PC-3 (cell line): ENCODE results near the gene KIF6. TPM values are rescaled to one million over a fixed set of nuclear protein-coding genes. Genes with fewer than 3 reads are reported as not detected.

Experiments used
- ATAC-seq: fragments of 200-7000 bp; cut with Tn5 transposase; 2 replicates; pipeline ENCODE4 v1.9.1; 2020; ENCODE audit warnings: mild to moderate bottlenecking, moderate library complexity
- BruUV-seq: library from RNA; stranded (reverse); fragments of 400-500 nt; replicated peaks from 2 replicates; lab custom pipeline; 2021; lab: Mats Ljungman, UMichigan
- CTCF ChIA-PET: fragments of 300-600 bp; sonication (Branson Sonifier 250); formaldehyde crosslinking; loops from one replicate; lab custom pipeline; 2022; ENCODE audit warnings: antibody characterized with exemption; lab: Charles Lee
- POLR2A ChIA-PET: fragments of 300-600 bp; sonication (Branson Sonifier 250); formaldehyde crosslinking; loops from one replicate; lab custom pipeline; 2022; ENCODE audit warnings: antibody characterized with exemption; ENCODE audit not compliant: unreplicated experiment; lab: Charles Lee
- DNase-seq: peaks from one replicate; pipeline ENCODE4 v3.0.0-alpha.2; 2015
- H2AFZ ChIP-seq: fragments of 300-600 bp; sonication (generic); 2 replicates; pipeline ENCODE4 v1.6.0; 2016; ENCODE audit warnings: antibody characterized with exemption, low read length
- H3F3A ChIP-seq: fragments of 300-600 bp; sonication (generic); one replicate; pipeline ENCODE4 v1.6.0; 2017; ENCODE audit warnings: antibody characterized with exemption, low read length, control low read depth, mild to moderate bottlenecking; ENCODE audit not compliant: unreplicated experiment
- H3K27ac ChIP-seq: fragments of 300-600 bp; sonication (generic); 2 replicates; pipeline ENCODE4 v1.5.1; 2016; ENCODE audit warnings: mild to moderate bottlenecking, low read length
- H3K27me3 ChIP-seq: fragments of 300-600 bp; sonication (generic); 2 replicates; pipeline ENCODE4 v1.6.1; 2016; ENCODE audit warnings: low read length, mixed read lengths
- H3K36me3 ChIP-seq: fragments of 300-600 bp; sonication (generic); 2 replicates; pipeline ENCODE4 v1.6.1; 2016; ENCODE audit warnings: low read depth, mixed run types, low read length, mixed read lengths
- H3K4me1 ChIP-seq: fragments of 300-600 bp; sonication (generic); 2 replicates; pipeline ENCODE4 v1.5.1; 2016; ENCODE audit warnings: low read length; ENCODE audit not compliant: insufficient read depth
- H3K4me2 ChIP-seq: fragments of 300-600 bp; sonication (generic); 2 replicates; pipeline ENCODE4 v1.6.0; 2016; ENCODE audit warnings: low read length
- H3K4me3 ChIP-seq: fragments of 300-600 bp; sonication (generic); 2 replicates; pipeline ENCODE4 v1.5.1; 2016; ENCODE audit warnings: mild to moderate bottlenecking, low read length, mixed read lengths
- H3K79me2 ChIP-seq: fragments of 300-600 bp; sonication (generic); 2 replicates; pipeline ENCODE4 v1.6.1; 2017; ENCODE audit warnings: low read length, mixed read lengths
- H3K9ac ChIP-seq: fragments of 300-600 bp; sonication (generic); 2 replicates; pipeline ENCODE4 v1.6.0; 2016; ENCODE audit warnings: mild to moderate bottlenecking, low read length
- H3K9me2 ChIP-seq: fragments of 300-600 bp; sonication (generic); replicated peaks from 2 replicates; pipeline ENCODE4 v1.6.1; 2016; ENCODE audit warnings: mixed run types, low read length, mixed read lengths
- H3K9me3 ChIP-seq: fragments of 300-600 bp; sonication (generic); 2 replicates; pipeline ENCODE4 v1.6.1; 2016; ENCODE audit warnings: low read length, mixed read lengths
- H4K20me1 ChIP-seq: fragments of 300-600 bp; sonication (generic); 2 replicates; pipeline ENCODE4 v1.6.1; 2016; ENCODE audit warnings: low read length, mixed read lengths
- CTCF ChIP-seq: fragments of 300-600 bp; sonication (generic); conservative IDR thresholded peaks from 2 replicates; pipeline ENCODE4 v1.5.1; 2017; ENCODE audit warnings: antibody characterized with exemption, low read depth, mild to moderate bottlenecking, low read length
- EZH2 ChIP-seq: fragments of 300-600 bp; sonication (generic); IDR thresholded peaks from one replicate; pipeline ENCODE4 v1.6.1; 2017; ENCODE audit warnings: antibody characterized with exemption, mild to moderate bottlenecking, low read length; ENCODE audit not compliant: unreplicated experiment
- EZH2phosphoT487 ChIP-seq: fragments of 300-600 bp; sonication (generic); IDR thresholded peaks from 2 replicates; pipeline ENCODE4 v1.6.1; 2018; ENCODE audit warnings: mild to moderate bottlenecking, antibody characterized with exemption, low read length, borderline replicate concordance
- intact Hi-C: fragments of 100-400 bp; cut with micrococcal nuclease; formaldehyde crosslinking; loops from 2 replicates; pipeline ENCODE4 v1.9.0; 2023
- total RNA-seq: library from RNA; depleted of rRNA; stranded (reverse); fragments of >200 nt; gene quantifications from 2 replicates; pipeline ENCODE4 v1.2.3, GENCODE V29; 2014; rRNA removed

Gene KIF6
- total RNA-seq, 1 experiment from 2014 or later: 0.07 TPM

DNA sequence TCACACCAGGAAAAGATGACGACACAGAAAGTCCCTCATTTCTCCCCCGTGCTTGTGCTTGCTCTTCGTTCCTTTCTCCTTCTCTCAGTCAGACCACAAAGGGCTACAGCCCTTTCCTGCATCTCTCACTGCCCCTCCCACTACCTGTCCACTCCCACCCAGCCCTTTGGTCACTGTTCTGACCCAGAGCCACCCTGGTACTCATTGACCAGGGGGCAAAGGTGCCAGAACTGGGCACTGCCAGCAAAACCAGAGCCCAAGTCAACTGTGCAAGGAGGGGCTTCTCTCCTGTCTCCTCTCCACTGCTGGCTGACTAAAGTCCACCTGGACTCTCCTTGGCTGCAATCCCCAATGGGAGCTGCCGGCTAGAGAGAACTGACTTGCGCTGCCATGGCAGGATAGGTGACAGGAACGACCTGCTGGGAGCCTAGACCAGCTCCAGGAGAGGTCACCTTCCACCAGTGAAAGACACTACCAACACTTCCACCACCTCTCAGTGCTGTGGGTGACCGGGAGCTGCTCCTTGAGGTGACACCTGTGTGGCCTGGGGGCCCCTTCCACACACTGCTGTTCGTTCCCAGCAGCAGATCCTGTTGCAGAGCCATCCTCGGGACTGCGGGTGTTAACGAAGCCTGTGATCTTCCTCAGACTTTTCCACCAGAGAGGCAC lies 443.8 kb downstream of the KIF6 start:
- DNase-seq: no peak
- Histone ChIP-seq H3K36me3 (no peaks in the 10 kb centered on the region), H3K4me2 (no peak overlapping the region), H3K4me3 (no peak overlapping the region), H3K27ac (no peak overlapping the region), H4K20me1 (no peaks in the 10 kb centered on the region), H3F3A (no peaks in the 10 kb centered on the region), H3K27me3 (no peaks in the 10 kb centered on the region), H3K79me2 (no peaks in the 10 kb centered on the region), H3K9ac (no peak overlapping the region), H2AFZ (no peak overlapping the region), H3K4me1 (peaks cover 20% of the 10 kb centered on the region), H3K9me3 (no peaks in the 10 kb centered on the region), H3K9me2 (no peaks in the 10 kb centered on the region)
- intact Hi-C loops: no loop called here
- no TSS peak for BruUV-seq
- ATAC-seq: no peak
- CTCF ChIA-PET: no interaction called here
- no peak for TF ChIP-seq CTCF
- TF ChIP-seq EZH2phosphoT487: no peak
- TF ChIP-seq EZH2: no peak
- POLR2A ChIA-PET: no interaction called here

GRCh38 chr6:39280247-39280731 lies 444.9 kb downstream of the KIF6 start:
- Histone ChIP-seq H3K79me2 (no peaks in the 10 kb centered on the region), H3K36me3 (no peaks in the 10 kb centered on the region), H3F3A (no peaks in the 10 kb centered on the region), H2AFZ (peak overlapping the region; percentile 65), H3K27me3 (no peaks in the 10 kb centered on the region), H3K9me2 (no peaks in the 10 kb centered on the region), H3K4me3 (peak overlapping the region; percentile 32; the same call in 1 of the 2 replicates), H3K9me3 (no peaks in the 10 kb centered on the region), H3K4me1 (peaks cover 20% of the 10 kb centered on the region), H3K4me2 (peak overlapping the region; percentile 64), H4K20me1 (no peaks in the 10 kb centered on the region), H3K9ac (peak overlapping the region; percentile 38), H3K27ac (peak overlapping the region; percentile 87)
- no TSS peak for BruUV-seq
- no peak for TF ChIP-seq EZH2phosphoT487
- TF ChIP-seq CTCF: no peak
- TF ChIP-seq EZH2: no peak
- DNase-seq (peak; percentile 86), ATAC-seq (peak; percentile 64)
- ChIA-PET POLR2A (no interaction called here), CTCF (interaction anchor here (0.5 kb wide), 1 partner anchor 308 kb away, joined by 3 read pairs; no protein-coding TSS in a partner anchor)
- intact Hi-C loops: no loop called here

Other genes starting within 250 kb of the KIF6 start
- not detected in 2 replicates for gene DAAM2, start 67.0 kb upstream of the KIF6 start, total RNA-seq
- gene MOCS1, start 209.1 kb upstream of the KIF6 start, total RNA-seq: 6.0 and 8.6 TPM in 2 replicates